GM12878 (cell line): ENCODE data around the gene TMEM208. TPM values are rescaled to one million over a fixed set of nuclear protein-coding genes. Genes with fewer than 3 reads are reported as not detected.

Experiments used
- ATAC-seq: fragments of 200-7000 bp; cut with Tn5 transposase; 3 replicates; pipeline ENCODE4 v1.9.1; 2020; ENCODE audit warnings: mild to moderate bottlenecking, moderate library complexity
- BruUV-seq: library from RNA; stranded (reverse); fragments of 400-500 nt; replicated peaks from 2 replicates; lab custom pipeline; 2021; lab: Mats Ljungman, UMichigan
- CTCF ChIA-PET: fragments of 300-600 bp; sonication (Branson Sonifier 250); formaldehyde crosslinking; extraction: SDS; loops from one replicate; lab custom pipeline; 2021; ENCODE audit warnings: inconsistent platforms; lab: Yijun Ruan, JAX
- POLR2A ChIA-PET: fragments of 350-600 bp; formaldehyde crosslinking; extraction: SDS; loops from one replicate; lab custom pipeline; 2021; ENCODE audit warnings: inconsistent platforms; lab: Charles Lee
- RAD21 ChIA-PET: fragments of 300-600 bp; sonication (Branson Sonifier 250); formaldehyde crosslinking; loops from one replicate; lab custom pipeline; 2023; ENCODE audit warnings: antibody characterized with exemption; ENCODE audit not compliant: unreplicated experiment; lab: Charles Lee
- SMC1A ChIA-PET: fragments of 300-600 bp; sonication (Branson Sonifier 250); formaldehyde crosslinking; loops from one replicate; lab custom pipeline; 2023; ENCODE audit not compliant: unreplicated experiment, uncharacterized antibody; lab: Charles Lee
- DNase-seq: peaks from one replicate; pipeline ENCODE4 v3.0.0-alpha.2; 2011; ENCODE audit warnings: low read depth, low spot score
- FAIRE-seq: peaks from 3 replicates; lab custom pipeline; 2011; peaks lifted over from hg19 to GRCh38; lab: Jason Lieb, UNC
- H2AFZ ChIP-seq: 2 replicates; pipeline ENCODE4 v1.6.0; 2011; ENCODE audit warnings: low read depth, low read length, control low read depth; ENCODE audit not compliant: control insufficient read depth
- H3K27ac ChIP-seq: 2 replicates; pipeline ENCODE4 v1.5.1; 2011; ENCODE audit warnings: control low read depth; ENCODE audit not compliant: control insufficient read depth, insufficient read depth
- H3K27me3 ChIP-seq, 2 experiments: replicated peaks in 1 of 2; 2 replicates each; pipeline versions ENCODE4 v1.6.0 to v1.6.1; 2011; ENCODE audit warnings: low read length in 1 of 2; ENCODE audit not compliant: control insufficient read depth in 2 of 2, insufficient read depth in 2 of 2
- H3K36me3 ChIP-seq, 2 experiments: 2 replicates each; pipeline ENCODE4 v1.5.1; 2011; ENCODE audit warnings: low read length in 1 of 2; ENCODE audit not compliant: control insufficient read depth in 2 of 2, insufficient read depth in 2 of 2
- H3K4me1 ChIP-seq: 2 replicates; pipeline ENCODE4 v1.6.1; 2011; ENCODE audit warnings: mild to moderate bottlenecking, low read length, moderate library complexity, mixed read lengths; ENCODE audit not compliant: control insufficient read depth, insufficient read depth
- H3K4me2 ChIP-seq: 2 replicates; pipeline ENCODE4 v1.6.0; 2011; ENCODE audit warnings: control low read depth; ENCODE audit not compliant: control insufficient read depth, insufficient read depth
- H3K4me3 ChIP-seq: fragments of 200-600 bp; sonication (generic); 2 replicates; pipeline ENCODE4 v1.5.1; 2016
- H3K79me2 ChIP-seq: 2 replicates; pipeline ENCODE4 v1.6.0; 2011; ENCODE audit warnings: low read length; ENCODE audit not compliant: control insufficient read depth, insufficient read depth
- H3K9ac ChIP-seq: 2 replicates; pipeline ENCODE4 v1.8.0; 2011; ENCODE audit warnings: low read length, control low read depth, mixed read lengths; ENCODE audit not compliant: control insufficient read depth, insufficient read depth
- H3K9me3 ChIP-seq: replicated peaks from 3 replicates; pipeline ENCODE4 v1.5.1; 2011; ENCODE audit warnings: mild to moderate bottlenecking, low read length; ENCODE audit not compliant: control insufficient read depth, insufficient read depth
- H4K20me1 ChIP-seq: 2 replicates; pipeline ENCODE4 v1.6.0; 2011; ENCODE audit not compliant: control insufficient read depth, insufficient read depth
- CREB1 ChIP-seq: IDR thresholded peaks from 2 replicates; pipeline ENCODE4 v1.6.1; 2012; ENCODE audit warnings: low read depth, mild to moderate bottlenecking, inconsistent platforms
- HDAC2 ChIP-seq: fragments of 200-600 bp; sonication (generic); IDR thresholded peaks from 2 replicates; pipeline ENCODE4 v1.6.1; 2017
- HDAC6 ChIP-seq: fragments of 200-600 bp; sonication (generic); IDR thresholded peaks from one replicate; pipeline ENCODE4 v1.8.0; 2017; ENCODE audit warnings: antibody characterized with exemption; ENCODE audit not compliant: unreplicated experiment
- IKZF2 ChIP-seq, 2 experiments: fragments of 450-650 bp; IDR thresholded peaks; 2 replicates each; pipeline ENCODE4 v1.6.1; 2017; ENCODE audit warnings: mild to moderate bottlenecking in 2 of 2, moderate library complexity in 2 of 2
- KAT2A ChIP-seq: conservative IDR thresholded peaks from 2 replicates; pipeline ENCODE4 v1.6.1; 2011; ENCODE audit warnings: low read depth, low read length; ENCODE audit not compliant: control insufficient read depth
- MEF2A ChIP-seq: IDR thresholded peaks from 2 replicates; pipeline ENCODE4 v1.6.1; 2011; ENCODE audit warnings: low read depth, mild to moderate bottlenecking, low read length, moderate library complexity; ENCODE audit not compliant: insufficient read depth
- NR2C1 ChIP-seq: fragments of 450-650 bp; IDR thresholded peaks from 2 replicates; pipeline ENCODE4 v1.6.1; 2017; ENCODE audit warnings: antibody characterized with exemption, mild to moderate bottlenecking, moderate library complexity
- PML ChIP-seq: IDR thresholded peaks from 2 replicates; pipeline ENCODE4 v1.6.1; 2012; ENCODE audit warnings: low read length, inconsistent platforms
- SMAD5 ChIP-seq: IDR thresholded peaks from 2 replicates; pipeline ENCODE4 v1.6.1; 2016; ENCODE audit warnings: antibody characterized with exemption, low read depth
- SMARCA5 ChIP-seq: fragments of 450-650 bp; IDR thresholded peaks from 2 replicates; pipeline ENCODE4 v1.6.1; 2017; ENCODE audit warnings: mild to moderate bottlenecking
- SREBF1 ChIP-seq: IDR thresholded peaks from 2 replicates; pipeline ENCODE4 v1.6.1; 2012; ENCODE audit warnings: mild to moderate bottlenecking, low read length
- STAT3 ChIP-seq: IDR thresholded peaks from 2 replicates; pipeline ENCODE4 v1.6.1; 2011; ENCODE audit warnings: low read depth, low read length, improper control_type of control experiment
- TCF7 ChIP-seq: IDR thresholded peaks from 2 replicates; pipeline ENCODE4 v1.6.1; 2014; ENCODE audit warnings: antibody characterized with exemption, borderline replicate concordance
- ZBTB11 ChIP-seq: fragments of 450-650 bp; formaldehyde crosslinking; IDR thresholded peaks from 2 replicates; pipeline ENCODE4 v1.5.0; 2022; ENCODE audit warnings: mild to moderate bottlenecking, missing genetic modification characterization
- ZNF24 ChIP-seq: fragments of 450-650 bp; IDR thresholded peaks from 2 replicates; pipeline ENCODE4 v1.6.1; 2017; ENCODE audit warnings: antibody characterized with exemption, mild to moderate bottlenecking
- ZNF384 ChIP-seq: IDR thresholded peaks from 2 replicates; pipeline ENCODE4 v1.6.1; 2012; ENCODE audit warnings: low read depth, mild to moderate bottlenecking, low read length, improper control_type of control experiment, borderline replicate concordance
- WGBS: methylation state at CpG from one replicate; pipeline ENCODE4 v1.1.6; 2016; ENCODE audit warnings: low lambda C conversion rate; ENCODE audit not compliant: insufficient replicate concordance, insufficient coverage; ENCODE audit errors: missing lambda C conversion rate; 5-methylcytosine and 5-hydroxymethylcytosine counted together
- in situ Hi-C: fragments of 300-500 bp; cut with MboI; formaldehyde crosslinking; loops from 9 replicates; pipeline ENCODE4 v1.14.3; 2018; ENCODE audit warnings: mixed read lengths
- intact Hi-C: fragments of 100-400 bp; cut with micrococcal nuclease; formaldehyde crosslinking; loops from one replicate; pipeline ENCODE4 v1.14.2; 2022; ENCODE audit not compliant: unreplicated experiment
- polyA plus RNA-seq, 11 experiments: library from polyadenylated mRNA; depleted of rRNA in 4 of 11; unstranded in 6 of 11; stranded (reverse) in 5 of 11; fragments of >200 nt; fragmentation: Nextera tagmentation in 4 of 11; fragmentation: Illumina TruSeq in 1 of 11; extraction: Ambion mirVana in 4 of 11; extraction: Trizol in 1 of 11; gene quantifications; 1 replicate in 1 of 11; 2 replicates in 10 of 11; pipeline versions ENCODE4 v1.2.1 to v1.2.3, GENCODE V29; 2011 to 2016; ENCODE audit warnings: inconsistent platforms in 2 of 11, missing spikeins in 2 of 11, low read depth in 1 of 11
- total RNA-seq, 4 experiments: library from RNA; depleted of rRNA in 3 of 4; stranded (reverse); fragments of >200 nt in 3 of 4; fragmentation: Illumina TruSeq in 1 of 4; extraction: Trizol in 1 of 4; gene quantifications; 2 replicates each; pipeline versions ENCODE4 v1.2.1 to v1.2.3, GENCODE V29; 2013 to 2021

Gene TMEM208
- total and polyA plus RNA-seq, 10 of the 15 experiments (the other 5 are each of a cell fraction or from before 2014, with no cell fraction given), result 34.1 to 244 (median 54.1) TPM

- no peaks in the 10 kb centered on the region for H3K4me1 ChIP-seq
- H3K27ac ChIP-seq, result no peak overlapping the region
- H3K4me3 ChIP-seq, result no peak overlapping the region
- 23% methylated on average over 8 of the region's 8 CpGs for WGBS
- SMC1A ChIA-PET, result interaction anchor here (1.3 kb wide), 1 partner anchor 16 kb away, joined by 3 read pairs; no protein-coding TSS in a partner anchor
- no peak overlapping the region for H2AFZ ChIP-seq
- no peak for TF ChIP-seq TCF7
- no peak for TF ChIP-seq HDAC2
- TF ChIP-seq IKZF2 (IDR thresholded peaks at IDR 0.05), result no peak
- no peak for TF ChIP-seq ZNF384
- no peaks in the 10 kb centered on the region for H3K79me2 ChIP-seq
- H3K36me3 ChIP-seq, result no peaks in the 10 kb centered on the region
- CTCF ChIA-PET, result no interaction called here
- H3K9me3 ChIP-seq, result no peaks in the 10 kb centered on the region
- RAD21 ChIA-PET, result no interaction called here
- DNase-seq (no peak), ATAC-seq (no peak), FAIRE-seq (no peak)
- no peaks in the 10 kb centered on the region for H4K20me1 ChIP-seq
- no peak overlapping the region for H3K9ac ChIP-seq
- no TSS peak for BruUV-seq
- in situ Hi-C loops (no loop called here), intact Hi-C loops (no loop called here)
- POLR2A ChIA-PET, result no interaction called here
- H3K27me3 ChIP-seq, result no peaks in the 10 kb centered on the region
- H3K4me2 ChIP-seq, result no peak overlapping the region
These were observed 13.5 kb upstream of the TMEM208 start for GRCh38 chr16:67213197-67214019.

- Histone ChIP-seq H3K4me1 (no peaks in the 10 kb centered on the region), H3K27me3 (no peaks in the 10 kb centered on the region), H3K36me3 (no peaks in the 10 kb centered on the region), H3K9me3 (no peaks in the 10 kb centered on the region), H3K9ac (no peak overlapping the region), H4K20me1 (no peaks in the 10 kb centered on the region), H3K4me3 (no peak overlapping the region), H3K27ac (no peak overlapping the region), H2AFZ (no peak overlapping the region), H3K4me2 (no peak overlapping the region), H3K79me2 (no peaks in the 10 kb centered on the region)
- no TSS peak for BruUV-seq
- ChIA-PET POLR2A (interaction anchor here (1.1 kb wide), 1 partner anchor 11 kb away, joined by 4 read pairs; the partner anchor contains the start of gene TMEM208), RAD21 (no interaction called here), SMC1A (no interaction called here), CTCF (no interaction called here)
- ATAC-seq (no peak), DNase-seq (no peak), FAIRE-seq (no peak)
- in situ Hi-C loops (no loop called here), intact Hi-C loops (no loop called here)
- TF ChIP-seq MEF2A (no peak), SREBF1 (no peak), HDAC6 (no peak), KAT2A (no peak), SMARCA5 (no peak), IKZF2 (IDR thresholded peaks at IDR 0.05) (no peak), CREB1 (no peak), STAT3 (no peak), ZBTB11 (no peak), PML (no peak), NR2C1 (no peak), SMAD5 (no peak), ZNF24 (no peak)
- WGBS, result 28% methylated on average over 5 of the region's 5 CpGs
These were observed 11.2 kb upstream of the TMEM208 start for GRCh38 chr16:67215706-67216105.
